Measurements from ENCODE around the gene CLN5.

DNA sequence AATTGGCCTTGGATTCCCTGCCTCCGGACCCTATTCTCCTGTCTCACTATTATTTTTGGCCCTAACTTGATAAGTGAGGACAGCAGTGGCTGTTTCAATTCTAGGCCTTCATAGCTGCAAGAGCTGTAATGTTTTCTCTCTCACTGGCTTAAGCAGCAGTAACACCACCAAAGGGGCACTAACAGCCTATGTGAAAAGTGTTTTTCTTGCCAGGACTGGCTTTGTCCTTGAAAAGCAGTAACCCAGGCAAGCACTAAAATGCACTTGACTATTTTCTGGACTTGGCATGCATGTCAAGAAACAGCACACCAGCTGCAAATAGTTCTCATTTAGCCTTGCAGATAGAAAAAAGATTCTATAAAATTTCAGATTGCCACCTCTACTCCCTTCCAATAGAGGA is 44.4 kb downstream of the CLN5 start:
- TF ChIP-seq, protein P1, sequence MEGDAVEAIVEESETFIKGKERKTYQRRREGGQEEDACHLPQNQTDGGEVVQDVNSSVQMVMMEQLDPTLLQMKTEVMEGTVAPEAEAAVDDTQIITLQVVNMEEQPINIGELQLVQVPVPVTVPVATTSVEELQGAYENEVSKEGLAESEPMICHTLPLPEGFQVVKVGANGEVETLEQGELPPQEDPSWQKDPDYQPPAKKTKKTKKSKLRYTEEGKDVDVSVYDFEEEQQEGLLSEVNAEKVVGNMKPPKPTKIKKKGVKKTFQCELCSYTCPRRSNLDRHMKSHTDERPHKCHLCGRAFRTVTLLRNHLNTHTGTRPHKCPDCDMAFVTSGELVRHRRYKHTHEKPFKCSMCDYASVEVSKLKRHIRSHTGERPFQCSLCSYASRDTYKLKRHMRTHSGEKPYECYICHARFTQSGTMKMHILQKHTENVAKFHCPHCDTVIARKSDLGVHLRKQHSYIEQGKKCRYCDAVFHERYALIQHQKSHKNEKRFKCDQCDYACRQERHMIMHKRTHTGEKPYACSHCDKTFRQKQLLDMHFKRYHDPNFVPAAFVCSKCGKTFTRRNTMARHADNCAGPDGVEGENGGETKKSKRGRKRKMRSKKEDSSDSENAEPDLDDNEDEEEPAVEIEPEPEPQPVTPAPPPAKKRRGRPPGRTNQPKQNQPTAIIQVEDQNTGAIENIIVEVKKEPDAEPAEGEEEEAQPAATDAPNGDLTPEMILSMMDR (IDR thresholded peaks at IDR 0.05; ENCODE audit: low read length), result no peak
- no peak for TF ChIP-seq EZH2 (IDR thresholded peaks at IDR 0.05; ENCODE audit: borderline replicate concordance, low read length)

All from OCI-LY1 (cell line).